B cell (primary cell): ENCODE results near the gene SLC9A5.

Source experiments
- CTCF ChIP-seq: fragments of 200-600 bp; IDR thresholded peaks from one replicate; pipeline ENCODE4 v1.8.0; 2022; ENCODE audit warnings: antibody characterized with exemption, mild to moderate bottlenecking
- EZH2 ChIP-seq: IDR thresholded peaks from 2 replicates; pipeline ENCODE4 v1.6.1; 2012; ENCODE audit warnings: borderline replicate concordance, low read depth, mild to moderate bottlenecking, moderate library complexity, low read length; ENCODE audit not compliant: insufficient read depth, poor library complexity, severe bottlenecking

DNA sequence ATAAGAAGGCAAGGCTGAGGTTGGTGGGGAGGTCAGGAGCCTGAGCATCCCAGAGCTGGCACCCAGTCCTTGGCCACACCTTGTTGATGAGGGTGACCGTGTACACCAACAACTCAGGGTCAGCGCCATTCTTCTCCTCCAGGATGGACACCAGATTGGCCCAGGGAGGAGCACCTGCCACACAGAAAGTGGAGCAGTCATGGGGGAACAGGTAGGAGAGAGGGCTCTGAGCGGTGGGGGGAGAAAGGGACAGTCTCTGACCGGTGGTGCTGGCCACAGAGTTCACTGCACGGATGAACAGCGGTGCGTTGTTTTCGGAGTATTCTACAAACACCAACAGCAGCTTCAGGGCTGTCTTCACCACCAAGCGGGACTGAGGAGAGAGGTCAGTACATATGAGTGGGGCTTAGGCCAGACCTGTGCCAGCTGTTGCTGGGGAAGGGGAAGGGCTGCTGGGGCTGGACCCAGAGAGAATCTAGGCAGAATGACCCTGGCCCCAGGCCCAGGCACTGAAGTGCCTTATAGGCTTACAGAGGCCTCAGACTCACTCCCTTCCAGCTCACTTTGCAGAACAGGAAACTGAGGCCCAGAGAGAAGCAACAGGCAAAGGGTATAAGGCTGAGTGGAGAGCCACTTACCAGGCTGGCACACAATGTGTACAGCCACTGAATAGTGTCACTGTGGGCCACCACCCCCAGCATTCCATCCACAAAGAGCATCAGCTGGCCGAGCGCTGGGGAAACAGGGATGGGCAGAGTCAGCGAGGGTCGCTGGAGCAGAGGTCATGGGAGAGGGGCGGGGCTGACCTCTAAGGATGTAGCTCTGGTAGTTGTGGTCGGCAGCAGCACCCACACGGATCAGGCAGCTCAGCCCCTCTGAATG, 11.1 kb upstream of the SLC9A5 start:
- no peak for TF ChIP-seq EZH2
- TF ChIP-seq CTCF = no peak
